Caki2 (cell line): Measurements from ENCODE around the gene CCL28. TPM values are rescaled to one million over a fixed set of nuclear protein-coding genes. Genes with fewer than 3 reads are reported as not detected.
"Not testable (repeated sequence)": the region's sequence is repeated elsewhere in the genome, so short reads cannot be mapped to it uniquely, and the experiment has no call there.

ENCODE experiments used
- DNase-seq: peaks from one replicate; pipeline ENCODE4 v3.0.0-alpha.2; 2015; ENCODE audit warnings: low read depth
- in situ Hi-C: cut with HindIII; loops from 2 replicates; pipeline ENCODE4 v1.10.0; 2016; ENCODE audit warnings: low sequenced_read_pairs, low pct_unique_long_range_greater_than_20kb, mixed read lengths
- total RNA-seq: library from RNA; depleted of rRNA; stranded (reverse); fragments of >200 nt; shearing (Covaris generic); gene quantifications from 2 replicates; pipeline ENCODE4 v1.2.3, GENCODE V29; 2014; ENCODE audit warnings: low replicate concordance; rRNA removed

Gene CCL28, protein sequence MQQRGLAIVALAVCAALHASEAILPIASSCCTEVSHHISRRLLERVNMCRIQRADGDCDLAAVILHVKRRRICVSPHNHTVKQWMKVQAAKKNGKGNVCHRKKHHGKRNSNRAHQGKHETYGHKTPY
- total RNA-seq = 4.8 and 8.2 TPM in 2 replicates

DNA sequence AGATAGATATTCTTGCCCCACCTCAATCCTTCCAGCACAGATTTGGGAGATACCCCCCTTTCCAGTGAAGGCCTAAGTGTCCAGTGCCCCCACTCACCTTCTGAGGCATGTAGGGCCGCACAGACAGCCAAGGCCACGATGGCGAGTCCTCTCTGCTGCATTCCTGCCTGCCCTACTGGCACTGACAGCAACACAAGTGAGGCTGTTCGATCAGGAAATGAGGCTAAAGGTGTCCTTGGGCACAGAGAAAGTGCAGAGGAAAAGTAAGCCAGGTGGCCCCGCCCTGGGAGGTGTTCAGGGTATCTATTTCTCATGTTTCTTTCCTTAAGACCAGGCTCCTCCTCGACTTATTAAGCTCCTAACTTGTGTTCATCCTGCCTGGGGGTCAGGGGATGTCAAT lies at the start of gene CCL28:
Gene CCL28 (minus strand): TSS at position 236 of the 400 bp plus-strand sequence. CDS start 75 bp downstream, at position 161.
- in situ Hi-C loops = no loop called here
- DNase-seq = no peak

DNA sequence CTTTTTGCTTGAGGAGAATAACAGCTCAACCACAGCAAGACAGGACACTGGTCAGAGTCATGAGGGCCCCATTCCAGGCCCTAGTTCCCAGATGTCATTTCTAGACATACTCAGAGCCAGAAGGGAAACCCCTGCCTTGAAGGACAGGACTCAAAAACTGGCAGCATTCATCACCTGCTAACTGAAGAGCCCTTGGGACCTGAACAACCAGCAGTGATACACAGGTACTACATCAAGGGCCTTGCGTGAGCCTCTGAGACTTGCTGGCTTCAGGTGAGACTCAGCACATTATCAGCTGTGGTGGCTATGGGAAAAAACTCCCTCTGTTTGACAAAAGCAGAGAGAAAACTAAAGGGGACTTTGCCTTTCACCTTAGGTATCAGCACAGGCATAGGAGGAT lies 48.9 kb upstream of the CCL28 start:
- in situ Hi-C loops = no loop called here
- no peak for DNase-seq

DNA sequence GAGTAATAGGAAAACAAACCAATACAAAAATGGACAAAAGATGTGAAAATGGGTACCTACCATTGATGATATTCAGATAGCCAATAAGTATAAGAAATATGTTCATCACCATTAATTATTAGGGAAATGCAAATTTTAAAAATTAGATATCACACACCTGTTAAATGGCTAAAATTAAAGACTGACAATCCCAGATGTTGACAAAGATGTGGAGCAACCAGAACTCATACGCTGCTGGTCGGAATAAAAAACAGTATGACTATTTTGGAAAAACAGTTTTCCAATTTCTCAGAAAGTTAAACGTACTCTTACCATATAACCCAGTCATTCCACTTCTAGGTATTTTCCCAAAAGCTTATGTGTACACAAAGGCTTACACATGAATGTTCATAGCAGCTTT lies 44.4 kb upstream of the CCL28 start:
- DNase-seq = no peak
- in situ Hi-C loops = no loop called here

DNA sequence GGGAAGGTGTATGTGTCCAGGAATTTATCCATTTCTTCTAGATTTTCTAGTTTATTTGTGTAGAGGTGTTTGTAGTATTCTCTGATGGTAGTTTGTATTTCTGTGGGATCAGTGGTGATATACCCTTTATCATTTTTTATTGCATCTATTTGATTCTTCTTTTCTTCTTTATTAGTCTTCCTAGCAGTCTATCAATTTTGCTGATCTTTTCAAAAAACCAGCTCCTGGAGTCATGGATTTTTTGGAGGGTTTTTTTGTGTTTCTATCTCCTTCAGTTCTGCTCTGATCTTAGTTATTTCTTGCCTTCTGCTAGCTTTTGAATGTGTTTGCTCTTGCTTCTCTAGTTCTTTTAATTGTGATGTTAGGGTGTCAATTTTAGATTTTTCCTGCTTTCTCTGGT lies 29.4 kb upstream of the CCL28 start:
- in situ Hi-C loops, DNase-seq: not testable (repeated sequence)

DNA sequence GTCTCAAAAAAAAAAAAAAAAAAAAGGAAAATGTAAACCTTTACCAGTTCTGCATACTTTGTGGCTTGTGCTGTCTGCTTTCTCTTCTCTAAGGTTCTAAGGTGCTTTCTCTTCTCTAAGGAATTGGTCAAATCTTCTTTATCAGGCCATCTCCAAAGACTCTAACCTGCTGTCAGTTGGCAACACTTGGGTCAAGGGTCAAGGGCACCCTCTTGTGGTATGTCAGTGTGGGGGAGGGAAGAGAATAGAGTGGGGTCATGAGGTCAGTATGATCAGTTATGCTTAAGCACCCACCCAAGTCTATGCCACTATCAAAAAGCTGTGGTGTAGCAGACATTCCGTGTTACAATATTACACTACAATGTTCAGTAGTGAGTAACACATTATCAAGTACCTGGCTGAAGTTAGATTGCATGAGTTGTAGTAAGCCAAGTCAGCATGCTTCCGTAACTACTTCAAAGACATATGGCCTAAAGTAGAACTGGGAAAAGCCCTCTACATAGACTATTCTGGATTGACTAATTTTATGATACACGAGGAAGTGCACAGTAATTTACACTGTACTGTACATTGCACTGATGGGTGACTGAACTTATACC lies 25.0 kb upstream of the CCL28 start:
- in situ Hi-C loops = no loop called here
- no peak for DNase-seq

DNA sequence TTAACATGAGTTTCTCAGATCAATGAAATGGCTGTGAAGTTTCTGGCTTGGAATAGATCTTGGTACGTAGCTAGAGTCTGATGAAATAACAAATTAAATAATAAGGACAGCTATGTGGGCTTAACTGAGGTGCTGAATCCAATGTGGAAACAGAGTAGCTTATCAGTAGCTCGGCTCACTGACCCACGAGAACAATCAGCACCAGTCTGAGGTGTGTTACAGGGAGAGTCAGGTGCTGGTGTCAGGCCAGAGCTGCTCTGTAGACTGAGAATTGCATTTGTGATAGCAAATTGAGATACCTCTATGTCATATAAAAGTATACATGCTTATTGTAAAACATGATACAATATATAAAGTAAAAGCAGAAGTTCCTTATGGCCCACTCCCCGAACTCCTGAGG lies 21.2 kb upstream of the CCL28 start:
- no peak for DNase-seq
- in situ Hi-C loops = no loop called here

DNA sequence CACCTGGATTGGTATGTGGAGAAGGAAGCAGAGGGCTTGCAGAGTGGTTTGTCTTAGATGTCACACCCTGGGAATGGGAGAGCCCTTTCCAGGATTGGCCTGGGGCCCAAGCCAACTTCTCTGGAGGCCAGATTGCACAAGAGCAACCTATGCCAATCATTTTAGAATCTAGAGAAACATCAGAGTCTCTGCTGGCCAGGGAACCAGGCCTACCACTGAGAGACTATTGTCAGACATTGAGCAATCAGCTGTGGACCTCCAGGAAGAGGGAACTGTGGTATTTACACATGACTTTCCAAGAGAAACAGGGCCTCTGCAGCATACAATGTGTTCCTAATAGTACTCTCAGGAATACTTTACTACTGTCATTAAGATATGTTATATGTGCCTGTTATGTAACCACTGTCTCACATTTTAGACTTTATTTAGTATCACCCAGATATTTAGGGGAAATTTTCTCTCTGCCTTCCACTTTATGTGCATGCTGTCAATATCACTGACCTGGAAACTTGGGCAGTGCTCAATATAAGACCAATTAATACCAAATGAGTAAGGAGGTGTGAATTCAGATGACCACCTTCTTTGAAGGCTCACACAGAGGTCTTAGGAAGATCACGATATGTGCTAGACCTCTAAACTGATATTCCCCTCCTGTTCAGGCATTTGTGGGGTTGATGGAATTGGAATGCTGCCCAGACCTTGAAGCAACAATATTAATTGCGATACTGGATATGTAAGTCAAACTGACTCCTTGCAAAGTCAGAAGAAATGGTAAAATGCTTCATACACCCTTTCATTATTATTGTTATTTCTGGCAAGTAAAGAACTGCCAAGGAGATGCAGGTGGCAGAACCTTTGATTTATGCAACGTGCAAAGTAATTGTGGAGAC lies 20.5 kb upstream of the CCL28 start:
- DNase-seq = peak; percentile 93
- in situ Hi-C loops = no loop called here

DNA sequence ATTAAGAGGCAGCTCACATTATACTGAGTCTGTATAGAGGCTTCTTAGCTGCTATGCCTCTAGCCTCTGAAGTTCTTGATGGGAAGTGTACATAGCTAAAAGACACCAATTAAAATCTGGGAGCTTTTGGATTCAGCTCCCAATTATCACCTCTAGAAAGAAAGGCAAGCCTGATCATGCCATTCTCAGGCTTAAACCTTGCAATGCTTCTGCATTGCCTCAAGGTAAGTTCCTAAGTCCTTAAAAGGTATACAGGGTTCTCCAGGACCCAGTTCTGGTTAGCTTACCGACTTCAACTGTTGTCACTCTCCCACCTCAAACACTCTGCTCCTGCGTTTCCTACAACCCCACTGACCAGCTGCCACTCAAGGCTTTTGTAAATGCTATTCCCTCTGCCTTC lies 17.5 kb upstream of the CCL28 start:
- no peak for DNase-seq
- in situ Hi-C loops = no loop called here

DNA sequence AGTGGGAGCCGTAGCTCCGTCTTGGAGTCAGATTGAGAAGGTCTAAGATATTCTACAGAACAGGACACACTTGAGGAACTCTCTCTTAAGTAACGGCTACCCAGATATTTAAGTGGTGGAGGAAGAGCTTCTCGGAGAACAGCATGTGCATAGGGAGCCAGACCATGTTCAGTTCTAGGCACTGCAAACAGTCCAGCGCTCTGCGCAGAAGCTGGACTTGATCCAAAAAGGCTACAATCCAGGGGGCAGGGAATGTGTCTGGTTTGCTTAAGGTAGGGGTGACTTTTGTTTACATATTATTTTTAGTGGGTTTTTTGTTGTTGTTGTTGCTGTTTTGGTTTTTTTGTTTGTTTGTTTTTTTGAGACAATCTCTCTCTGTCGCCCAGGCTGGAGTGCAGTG lies 16.8 kb upstream of the CCL28 start:
- in situ Hi-C loops = no loop called here

DNA sequence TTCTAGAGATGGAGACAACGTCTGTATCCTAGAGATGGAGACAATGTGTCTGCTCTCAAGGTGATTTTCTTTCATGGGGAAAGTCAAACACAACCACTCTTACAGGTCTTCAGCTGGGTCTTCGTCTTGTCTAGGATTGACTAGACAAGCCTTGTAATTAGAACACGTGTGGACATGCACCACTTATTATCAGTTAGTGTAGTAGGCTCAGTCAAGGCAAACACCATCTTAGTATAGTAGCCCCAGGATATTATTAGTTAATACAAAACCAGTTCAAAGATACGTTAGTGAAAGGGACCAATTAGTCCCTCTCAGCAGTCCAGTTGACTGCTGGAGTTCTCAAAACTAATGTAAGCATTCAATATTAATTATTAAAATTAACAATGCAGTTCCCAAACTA lies 15.1 kb upstream of the CCL28 start:
- DNase-seq = no peak
- in situ Hi-C loops = no loop called here

More for the DNA sequence above, 16.8 kb upstream of the CCL28 start:
- DNase-seq = no peak

DNA sequence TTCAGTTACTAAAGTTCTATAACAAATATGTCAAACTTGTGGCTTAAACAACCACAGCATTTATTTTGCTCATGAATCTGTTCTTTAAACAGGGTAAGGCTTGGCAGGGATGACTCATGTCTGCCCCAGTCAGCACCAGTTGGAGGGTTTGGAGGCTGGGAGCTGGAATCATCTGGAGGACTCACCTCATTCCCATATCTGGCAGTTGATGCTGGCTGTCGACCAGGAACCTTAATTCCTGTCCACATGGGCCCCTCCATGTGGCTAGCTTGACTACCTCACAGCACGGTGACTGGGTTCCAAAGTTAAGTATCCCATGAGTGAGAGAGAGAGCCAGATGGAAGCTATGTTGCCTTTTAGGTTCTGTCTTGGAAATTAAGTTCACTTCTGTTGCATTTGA lies 13.8 kb upstream of the CCL28 start:
- in situ Hi-C loops = no loop called here
- peak; percentile 83 for DNase-seq

DNA sequence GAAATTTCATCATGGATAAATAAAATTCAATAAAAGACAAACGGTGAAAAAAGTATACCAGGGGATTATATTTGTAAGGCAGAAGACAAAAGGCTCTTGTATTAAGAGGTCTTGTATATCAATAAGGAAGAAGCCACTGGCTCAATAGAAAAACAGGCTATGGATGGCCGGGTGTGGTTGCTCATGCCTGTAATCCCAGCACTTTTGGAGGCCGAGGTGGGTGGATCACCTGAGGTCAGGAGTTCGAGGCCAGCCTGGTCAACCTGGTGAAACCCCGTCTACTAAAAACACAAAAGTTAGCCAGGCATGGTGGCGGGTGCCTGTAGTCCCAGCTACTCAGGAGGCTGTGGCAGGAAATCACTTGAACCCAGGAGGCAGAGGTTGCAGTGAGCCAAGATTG lies 10.9 kb upstream of the CCL28 start:
- in situ Hi-C loops = not testable (repeated sequence)
- DNase-seq = peak; percentile 89

DNA sequence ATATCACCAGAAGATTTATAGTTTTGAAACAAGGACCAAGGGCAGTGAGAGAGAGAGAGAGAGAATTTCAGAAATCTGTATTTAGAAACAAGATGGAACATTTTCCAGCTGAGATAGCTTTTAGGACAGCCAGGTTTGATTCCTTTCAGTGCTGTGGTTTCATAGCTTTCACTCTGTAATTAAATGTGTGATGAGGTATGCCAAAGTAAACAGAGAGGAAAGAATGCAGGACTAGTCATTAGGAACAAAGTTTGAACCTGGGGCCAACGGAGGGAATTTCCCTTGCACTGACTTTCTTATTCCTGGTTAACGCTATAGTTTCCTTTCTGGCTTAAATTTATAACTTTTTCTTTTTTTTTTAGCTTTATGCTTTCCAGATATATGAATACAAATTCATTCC lies 10.0 kb upstream of the CCL28 start:
- DNase-seq = peak; percentile 95
- in situ Hi-C loops = no loop called here

DNA sequence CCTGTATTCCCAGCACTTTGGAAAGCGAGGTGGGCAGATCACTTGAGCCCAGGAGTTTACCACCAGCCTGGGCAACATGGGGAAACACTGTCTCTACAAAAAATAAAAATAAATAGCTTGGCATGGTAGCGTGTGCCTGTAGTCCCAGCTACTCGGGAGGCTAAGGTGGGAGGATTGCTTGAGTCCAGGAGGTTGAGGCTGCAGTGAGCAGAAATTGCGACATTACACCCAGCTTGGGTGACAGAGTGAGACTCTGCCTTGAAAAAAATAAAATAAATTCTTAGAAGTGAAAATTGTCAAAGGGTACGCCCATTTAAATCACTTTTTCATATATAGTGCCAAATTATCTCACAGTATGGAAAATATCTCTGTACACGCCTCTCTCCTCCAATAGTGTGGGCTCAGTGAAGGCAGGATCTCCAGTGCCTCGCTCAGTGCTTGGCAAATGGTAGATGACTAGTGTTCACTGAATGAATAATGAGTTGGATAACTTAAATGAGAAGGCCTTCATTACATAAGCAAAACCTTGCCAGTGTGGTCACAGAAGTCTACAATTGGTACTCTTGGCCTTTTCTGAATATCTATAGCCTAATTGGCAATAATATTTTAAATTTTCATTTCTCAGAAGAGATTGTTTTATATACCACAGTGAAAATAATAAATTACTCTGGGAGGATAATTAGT lies 9.4 kb upstream of the CCL28 start:
- in situ Hi-C loops = no loop called here
- no peak for DNase-seq

DNA sequence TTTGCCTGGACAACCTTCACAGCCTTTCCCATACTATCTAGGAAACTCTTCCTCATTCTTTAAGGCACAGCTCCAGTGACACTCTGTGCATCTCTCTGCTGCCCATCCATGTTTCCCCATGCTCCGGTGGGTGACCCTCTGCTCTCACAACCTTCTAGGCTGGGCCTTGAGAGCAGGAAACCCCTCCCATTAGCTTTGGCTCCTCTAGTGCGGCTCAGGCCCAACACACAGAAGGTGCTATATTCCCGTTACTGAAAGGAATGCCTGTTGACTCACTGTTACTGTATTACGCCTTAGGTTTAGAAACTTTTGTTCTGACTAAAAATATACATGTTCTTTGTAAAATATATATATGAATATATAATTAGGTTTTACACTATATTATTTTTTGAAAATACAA lies 8.1 kb upstream of the CCL28 start:
- in situ Hi-C loops = no loop called here
- DNase-seq = no peak

DNA sequence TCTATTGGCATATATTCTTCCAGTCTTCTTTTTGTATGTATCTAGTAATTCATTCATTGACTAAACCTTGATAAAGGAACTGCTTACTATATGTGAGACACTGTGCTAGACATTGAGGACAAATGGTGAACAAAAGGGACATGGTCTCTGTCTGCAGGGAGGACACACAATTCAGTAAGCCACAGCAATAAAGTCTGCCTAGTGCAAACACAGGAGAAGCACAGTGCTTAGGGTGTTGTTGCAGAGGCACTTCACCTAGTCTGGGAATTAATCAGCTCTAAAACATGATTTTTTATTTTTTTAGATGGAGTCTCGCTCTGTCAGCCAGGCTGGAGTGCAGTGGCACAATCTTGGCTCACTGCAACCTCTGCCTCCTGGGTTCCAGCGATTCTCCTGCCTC lies 6.4 kb upstream of the CCL28 start:
- no peak for DNase-seq
- in situ Hi-C loops = no loop called here

DNA sequence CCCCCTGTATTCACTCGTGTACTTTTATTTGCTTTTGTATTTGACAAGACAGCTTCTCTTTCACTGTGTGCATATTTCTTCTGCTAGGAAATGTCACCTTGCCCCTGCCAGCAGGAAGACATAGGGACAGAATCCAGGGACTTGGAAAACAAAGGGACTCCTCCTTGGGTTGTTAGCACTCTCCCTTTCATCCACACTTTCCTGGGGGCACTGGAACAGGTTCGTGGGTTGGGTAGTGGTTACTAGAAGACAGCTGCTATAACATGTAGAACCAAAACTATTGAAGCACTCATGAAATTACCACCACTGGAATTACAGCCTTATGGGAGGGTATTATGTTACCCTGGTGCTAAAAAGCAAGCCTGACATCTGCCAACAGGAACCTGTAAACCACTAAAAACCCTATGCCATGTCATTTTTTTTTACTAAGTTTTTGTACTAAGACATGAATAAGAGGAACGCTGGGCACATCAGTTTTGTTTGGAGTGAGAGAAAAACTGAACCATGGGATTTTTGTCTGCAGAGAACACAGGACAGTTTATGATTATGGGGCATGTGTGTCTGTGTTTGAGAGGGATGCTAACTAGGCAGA lies 4.7 kb upstream of the CCL28 start:
- no peak for DNase-seq
- in situ Hi-C loops = no loop called here

DNA sequence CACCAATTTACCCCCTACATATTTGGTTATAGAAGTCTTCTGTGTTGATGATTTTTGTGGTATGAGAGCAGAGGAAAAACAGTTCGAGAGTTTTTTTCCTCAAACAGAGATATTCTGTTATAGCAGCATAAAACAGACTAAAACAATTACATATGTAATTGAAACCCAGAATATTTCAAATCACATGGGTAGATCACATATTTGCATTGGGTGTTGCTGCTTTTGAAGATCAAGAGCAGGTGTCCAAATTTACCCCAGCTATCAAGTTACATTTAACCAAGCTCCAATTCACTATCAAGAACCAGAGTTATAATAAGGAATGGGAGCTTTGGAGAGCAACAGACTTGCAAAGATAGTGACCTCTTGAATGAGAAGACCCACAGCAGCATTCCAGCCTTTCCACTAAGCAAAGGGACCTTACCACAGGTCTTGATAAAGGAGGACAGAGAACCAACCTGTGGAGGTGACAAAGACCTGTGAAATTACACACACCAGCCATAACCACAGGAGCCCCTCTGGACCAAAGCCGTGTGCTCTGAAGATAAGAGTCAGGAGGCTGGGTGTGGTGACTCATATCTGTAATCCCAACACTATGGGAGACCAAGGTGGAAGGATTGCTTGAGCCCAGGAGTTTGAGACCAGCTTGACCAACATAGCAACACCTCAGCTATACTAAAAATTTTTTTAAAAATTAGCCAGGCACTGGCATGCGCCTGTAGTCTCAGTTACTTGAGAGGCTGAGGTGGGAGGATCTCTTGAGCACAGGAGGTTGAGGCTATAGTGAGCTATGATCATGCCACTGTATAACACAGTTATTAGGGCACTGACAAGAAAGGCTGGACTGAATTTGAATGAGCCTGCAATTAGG lies 4.0 kb upstream of the CCL28 start:
- in situ Hi-C loops = no loop called here
- no peak for DNase-seq
